ENCODE results near the gene PLCG1. TPM values are rescaled to one million over a fixed set of nuclear protein-coding genes. Genes with fewer than 3 reads are reported as not detected.
A peak's percentile ranks its signal among the peaks of the same experiment; 100 is the strongest.

PLCG1 gene
- 89.3 and 143 TPM in 2 replicates for total RNA-seq

DNA sequence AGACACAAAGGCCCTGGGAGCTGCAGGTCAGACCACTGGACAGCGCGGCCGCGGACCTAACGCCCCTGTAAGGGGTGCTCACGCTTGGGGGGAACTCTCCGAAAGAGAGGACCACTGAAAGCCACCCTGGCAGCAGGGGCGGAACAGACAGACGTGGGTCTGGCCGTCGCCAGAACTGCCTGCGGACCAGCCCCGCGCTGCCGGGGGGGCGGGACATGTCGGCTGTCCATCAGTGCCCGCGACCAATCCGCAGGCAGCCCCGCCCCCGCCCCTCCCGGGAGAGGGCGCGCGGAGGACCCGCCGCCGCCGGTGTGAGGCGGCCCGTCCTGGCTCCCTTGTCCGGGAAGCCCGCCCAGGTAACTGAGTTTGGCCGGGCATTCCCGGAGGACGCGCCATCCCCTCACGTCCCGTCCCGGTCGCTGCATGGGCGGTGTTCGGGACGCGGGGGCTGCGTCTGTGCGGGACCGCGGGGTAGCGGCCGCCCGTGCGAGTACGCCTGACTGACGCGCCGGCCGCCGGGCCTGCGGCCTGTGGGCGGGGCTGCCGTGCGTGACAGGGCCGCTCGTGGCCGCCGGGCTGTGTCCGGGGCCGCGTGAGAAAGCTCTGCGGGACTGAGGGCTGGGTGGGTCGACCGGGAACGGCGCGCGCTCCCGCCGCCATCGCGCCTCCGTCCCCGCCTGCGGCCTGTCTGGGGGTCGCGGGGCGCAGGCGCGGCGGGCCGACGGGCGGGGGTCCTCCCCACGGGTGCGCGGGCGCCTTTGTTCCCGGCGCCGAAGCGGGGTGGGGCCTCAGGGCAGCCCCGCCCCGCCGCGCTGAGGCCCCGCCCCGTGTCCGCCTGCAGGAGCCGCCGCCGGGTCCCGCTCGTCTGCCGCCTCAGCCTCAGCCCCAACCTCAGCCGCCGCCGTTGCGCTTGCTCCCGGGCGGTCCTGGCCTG is at the start of gene PLCG1:
Gene PLCG1, plus strand, starts transcription at position 864 of the 934 bp plus-strand sequence. CDS start 99 bp downstream, outside the sequence.
- peak within 1 kb of the TSS; percentile 84 for H3K4me3 ChIP-seq (ENCODE audit: low read depth, low read length)
- H3K36me3 ChIP-seq (ENCODE audit: control insufficient read depth, insufficient read depth, low read length): no peaks in the 10 kb centered on the region
- DNase-seq (ENCODE audit: low read depth): no peak
- H3K27me3 ChIP-seq (ENCODE audit: control insufficient read depth, insufficient read depth, low read length): no peaks in the 10 kb centered on the region
- TF ChIP-seq, protein P1, sequence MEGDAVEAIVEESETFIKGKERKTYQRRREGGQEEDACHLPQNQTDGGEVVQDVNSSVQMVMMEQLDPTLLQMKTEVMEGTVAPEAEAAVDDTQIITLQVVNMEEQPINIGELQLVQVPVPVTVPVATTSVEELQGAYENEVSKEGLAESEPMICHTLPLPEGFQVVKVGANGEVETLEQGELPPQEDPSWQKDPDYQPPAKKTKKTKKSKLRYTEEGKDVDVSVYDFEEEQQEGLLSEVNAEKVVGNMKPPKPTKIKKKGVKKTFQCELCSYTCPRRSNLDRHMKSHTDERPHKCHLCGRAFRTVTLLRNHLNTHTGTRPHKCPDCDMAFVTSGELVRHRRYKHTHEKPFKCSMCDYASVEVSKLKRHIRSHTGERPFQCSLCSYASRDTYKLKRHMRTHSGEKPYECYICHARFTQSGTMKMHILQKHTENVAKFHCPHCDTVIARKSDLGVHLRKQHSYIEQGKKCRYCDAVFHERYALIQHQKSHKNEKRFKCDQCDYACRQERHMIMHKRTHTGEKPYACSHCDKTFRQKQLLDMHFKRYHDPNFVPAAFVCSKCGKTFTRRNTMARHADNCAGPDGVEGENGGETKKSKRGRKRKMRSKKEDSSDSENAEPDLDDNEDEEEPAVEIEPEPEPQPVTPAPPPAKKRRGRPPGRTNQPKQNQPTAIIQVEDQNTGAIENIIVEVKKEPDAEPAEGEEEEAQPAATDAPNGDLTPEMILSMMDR (IDR thresholded peaks at IDR 0.05; ENCODE audit: insufficient read depth, low read length, poor library complexity, severe bottlenecking): no peak

DNA sequence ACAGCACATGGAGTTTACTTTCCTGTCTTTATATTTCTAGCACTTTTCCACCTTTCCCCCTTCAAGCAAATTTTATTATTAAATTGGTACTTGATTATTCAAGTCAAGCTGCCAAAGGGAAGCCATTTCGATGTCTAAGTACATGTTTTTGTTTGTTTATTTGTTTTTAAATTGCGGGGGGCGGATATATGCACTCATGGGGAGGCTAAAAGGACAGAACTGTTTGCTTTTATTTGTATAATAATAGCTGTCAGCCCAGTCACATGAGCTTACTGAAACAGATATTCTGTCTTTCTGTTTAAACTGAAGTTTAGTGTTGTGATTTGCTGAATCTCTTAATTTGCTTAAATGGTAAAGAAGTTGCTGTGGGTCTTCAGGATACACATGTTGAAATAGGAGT is 49.6 kb upstream of the PLCG1 start:
- H3K36me3 ChIP-seq (ENCODE audit: control insufficient read depth, insufficient read depth, low read length): peaks cover 1% of the 10 kb centered on the region
- no peak for DNase-seq (ENCODE audit: low read depth)
- no peaks in the 10 kb centered on the region for H3K27me3 ChIP-seq (ENCODE audit: control insufficient read depth, insufficient read depth, low read length)
- H3K4me3 ChIP-seq (ENCODE audit: low read depth, low read length): no peak overlapping the region
- TF ChIP-seq, protein P1 (IDR thresholded peaks at IDR 0.05; ENCODE audit: insufficient read depth, low read length, poor library complexity, severe bottlenecking): no peak

DNA sequence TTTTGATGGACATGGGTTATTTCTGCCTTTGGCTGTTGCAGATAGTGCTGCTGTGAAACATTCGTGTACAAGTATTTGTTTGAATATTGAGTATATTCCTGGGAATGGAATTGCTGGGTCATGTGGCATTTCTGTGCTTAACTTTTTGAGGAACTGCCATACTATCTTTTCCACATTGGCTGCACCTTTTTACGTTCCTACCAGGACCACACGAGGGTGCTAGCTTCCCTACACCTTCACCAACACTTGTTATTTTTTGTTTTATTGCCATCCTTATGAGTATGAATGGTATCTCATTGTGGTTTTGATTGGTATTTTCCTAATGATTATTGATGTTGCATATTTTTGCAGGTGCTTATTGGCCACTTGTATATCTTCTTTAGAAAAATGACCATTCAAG is 47.8 kb upstream of the PLCG1 start:
- TF ChIP-seq, protein P1 (IDR thresholded peaks at IDR 0.05; ENCODE audit: insufficient read depth, low read length, poor library complexity, severe bottlenecking): no peak
- no peak for DNase-seq (ENCODE audit: low read depth)
- Histone ChIP-seq H3K27me3 (ENCODE audit: control insufficient read depth, insufficient read depth, low read length) (no peaks in the 10 kb centered on the region), H3K4me3 (ENCODE audit: low read depth, low read length) (no peak overlapping the region), H3K36me3 (ENCODE audit: control insufficient read depth, insufficient read depth, low read length) (peaks cover 3% of the 10 kb centered on the region)

DNA sequence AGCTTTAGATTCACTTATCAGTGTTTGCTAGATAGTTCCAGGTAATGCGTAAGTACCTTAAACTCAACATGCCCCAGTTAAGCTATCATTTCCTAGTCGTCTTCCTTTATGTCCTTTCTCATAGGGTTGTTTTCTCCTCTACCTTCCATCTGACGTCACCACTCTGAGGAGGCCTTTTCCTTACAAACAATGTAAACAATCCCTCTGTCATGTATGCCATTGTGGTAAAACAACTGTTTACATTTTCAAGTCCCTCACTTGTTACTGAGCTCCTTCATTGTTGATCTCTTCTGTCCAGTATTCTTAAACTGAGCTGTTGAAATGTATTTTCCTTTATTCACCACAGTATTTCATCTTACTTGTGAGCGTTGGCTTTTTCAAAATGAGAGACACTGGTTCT is 45.4 kb upstream of the PLCG1 start:
- DNase-seq (ENCODE audit: low read depth): no peak
- Histone ChIP-seq H3K36me3 (ENCODE audit: control insufficient read depth, insufficient read depth, low read length) (peaks cover 1% of the 10 kb centered on the region), H3K4me3 (ENCODE audit: low read depth, low read length) (no peak overlapping the region), H3K27me3 (ENCODE audit: control insufficient read depth, insufficient read depth, low read length) (no peaks in the 10 kb centered on the region)
- TF ChIP-seq, protein P1 (IDR thresholded peaks at IDR 0.05; ENCODE audit: insufficient read depth, low read length, poor library complexity, severe bottlenecking): no peak

DNA sequence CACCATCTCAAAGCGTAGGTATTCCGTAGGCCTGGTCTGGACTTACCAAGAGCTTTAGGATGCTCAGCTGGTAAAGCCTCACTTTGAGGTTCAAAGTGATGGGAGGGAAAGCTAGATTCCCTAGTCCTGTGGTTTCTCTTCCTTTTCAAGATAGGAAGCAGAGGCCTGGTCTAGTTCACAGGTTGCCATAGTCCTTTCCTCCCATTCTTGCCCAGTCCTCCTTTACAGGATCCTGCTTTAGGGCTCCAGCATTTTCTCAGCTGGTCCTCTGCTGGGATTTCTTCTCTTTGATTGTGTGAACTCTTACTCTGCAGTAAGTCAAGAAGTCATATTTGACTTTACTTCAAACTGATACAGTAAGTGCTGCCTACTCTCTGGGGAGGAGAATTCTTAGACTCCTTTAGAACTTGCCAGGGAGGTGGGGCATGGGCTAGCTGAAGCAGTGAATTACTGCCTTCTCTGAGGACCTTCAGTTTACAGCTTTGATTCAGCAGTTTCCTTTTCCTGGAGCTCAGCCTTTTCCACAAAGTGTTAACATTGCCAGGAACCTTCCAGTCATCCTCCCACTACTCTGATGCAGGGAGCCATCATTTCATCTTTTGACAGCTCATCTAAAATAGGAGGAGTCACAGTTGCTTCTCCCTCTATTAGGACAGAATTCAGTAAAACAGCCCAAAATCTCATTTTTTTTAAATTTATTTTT is 42.8 kb upstream of the PLCG1 start:
- H3K27me3 ChIP-seq (ENCODE audit: control insufficient read depth, insufficient read depth, low read length): no peaks in the 10 kb centered on the region
- H3K4me3 ChIP-seq (ENCODE audit: low read depth, low read length): no peak overlapping the region
- no peak for DNase-seq (ENCODE audit: low read depth)
- H3K36me3 ChIP-seq (ENCODE audit: control insufficient read depth, insufficient read depth, low read length): peaks cover 1% of the 10 kb centered on the region
- TF ChIP-seq, protein P1 (IDR thresholded peaks at IDR 0.05; ENCODE audit: insufficient read depth, low read length, poor library complexity, severe bottlenecking): no peak

Measured in kidney epithelial cell (primary cell).